Neural cell (in vitro differentiated cells): ENCODE data around the gene PPP3CA. TPM values are rescaled to one million over a fixed set of nuclear protein-coding genes. Genes with fewer than 3 reads are reported as not detected.

Experiments used
- H2AFZ ChIP-seq: fragments of 200-600, 300-800 bp; sonication (generic), shearing (Covaris generic); 2 replicates; pipeline ENCODE4 v1.6.0; 2014; ENCODE audit warnings: low read depth, mild to moderate bottlenecking, antibody characterized with exemption, low read length, moderate library complexity
- H3F3A ChIP-seq: fragments of 200-600 bp; shearing (Covaris generic); 2 replicates; pipeline ENCODE4 v1.6.1; 2016; ENCODE audit warnings: mild to moderate bottlenecking, moderate library complexity, mixed read lengths, antibody characterized with exemption, low read length; ENCODE audit not compliant: insufficient read depth, poor library complexity, severe bottlenecking
- H3K27ac ChIP-seq: fragments of 200-600, 300-800 bp; sonication (generic), shearing (Covaris generic); 2 replicates; pipeline ENCODE4 v1.5.1; 2014; ENCODE audit warnings: mild to moderate bottlenecking, low read length, moderate library complexity
- H3K27me3 ChIP-seq: fragments of 300-800, 200-600 bp; sonication (generic), shearing (Covaris generic); 2 replicates; pipeline ENCODE4 v1.6.0; 2014; ENCODE audit warnings: mild to moderate bottlenecking, low read depth, low read length, moderate library complexity; ENCODE audit not compliant: insufficient read depth
- H3K36me3 ChIP-seq: fragments of 300-800, 200-600 bp; sonication (generic), shearing (Covaris generic); 2 replicates; pipeline ENCODE4 v1.5.1; 2014; ENCODE audit warnings: mild to moderate bottlenecking, antibody characterized with exemption, low read length, moderate library complexity; ENCODE audit not compliant: insufficient read depth
- H3K4me2 ChIP-seq: fragments of 300-800, 200-600 bp; sonication (generic), shearing (Covaris generic); 2 replicates; pipeline ENCODE4 v1.6.0; 2014; ENCODE audit warnings: mild to moderate bottlenecking, low read length
- H3K4me3 ChIP-seq: fragments of 300-800, 200-600 bp; sonication (generic), shearing (Covaris generic); 2 replicates; pipeline ENCODE4 v1.5.1; 2014; ENCODE audit warnings: mild to moderate bottlenecking, low read length, moderate library complexity
- H3K79me2 ChIP-seq: fragments of 200-600 bp; shearing (Covaris generic); replicated peaks from 2 replicates; pipeline ENCODE4 v1.6.0; 2014; ENCODE audit warnings: mild to moderate bottlenecking, low read length, moderate library complexity; ENCODE audit not compliant: insufficient read depth
- H3K9ac ChIP-seq: fragments of 300-800, 200-600 bp; sonication (generic), shearing (Covaris generic); 2 replicates; pipeline ENCODE4 v1.6.1; 2016; ENCODE audit warnings: mild to moderate bottlenecking, low read length, mixed read lengths
- H3K9me2 ChIP-seq: fragments of 200-600 bp; shearing (Covaris generic); 2 replicates; pipeline ENCODE4 v1.6.1; 2016; ENCODE audit warnings: mild to moderate bottlenecking, low read length, mixed read lengths; ENCODE audit not compliant: insufficient read depth
- H3K9me3 ChIP-seq: fragments of 200-600, 300-800 bp; sonication (generic), shearing (Covaris generic); 2 replicates; pipeline ENCODE4 v1.6.1; 2016; ENCODE audit warnings: mild to moderate bottlenecking, mixed run types, low read length, moderate library complexity, mixed read lengths
- H4K20me1 ChIP-seq: fragments of 200-600 bp; shearing (Covaris generic); 2 replicates; pipeline ENCODE4 v1.6.1; 2016; ENCODE audit warnings: mild to moderate bottlenecking, mixed run types; ENCODE audit not compliant: insufficient read depth
- EP300 ChIP-seq: fragments of 450-650 bp; conservative IDR thresholded peaks from 2 replicates; pipeline ENCODE4 v1.6.1; 2014; ENCODE audit warnings: antibody characterized with exemption, mild to moderate bottlenecking, moderate library complexity; ENCODE audit not compliant: poor library complexity, severe bottlenecking
- EZH2 ChIP-seq: fragments of 200-600, 300-800 bp; shearing (Covaris generic), sonication (generic); IDR thresholded peaks from 2 replicates; pipeline ENCODE4 v1.6.1; 2014; ENCODE audit warnings: antibody characterized with exemption, low read length, borderline replicate concordance, mild to moderate bottlenecking; ENCODE audit not compliant: insufficient read depth, poor library complexity, severe bottlenecking
- MXI1 ChIP-seq: fragments of 450-650 bp; conservative IDR thresholded peaks from 2 replicates; pipeline ENCODE4 v1.6.1; 2014; ENCODE audit warnings: antibody characterized with exemption, mild to moderate bottlenecking; ENCODE audit not compliant: poor library complexity, severe bottlenecking
- POLR2AphosphoS5 ChIP-seq: IDR thresholded peaks from 2 replicates; pipeline ENCODE4 v1.6.1; 2012
- RAD21 ChIP-seq: fragments of 450-650 bp; conservative IDR thresholded peaks from 2 replicates; pipeline ENCODE4 v1.6.1; 2014; ENCODE audit warnings: antibody characterized with exemption, mild to moderate bottlenecking, moderate library complexity
- SMC3 ChIP-seq: fragments of 450-650 bp; conservative IDR thresholded peaks from 2 replicates; pipeline ENCODE4 v1.6.1; 2014; ENCODE audit warnings: antibody characterized with exemption, mild to moderate bottlenecking, moderate library complexity; ENCODE audit not compliant: poor library complexity
- TAF1 ChIP-seq: IDR thresholded peaks from 2 replicates; pipeline ENCODE4 v1.6.1; 2012; ENCODE audit warnings: low read depth
- polyA plus RNA-seq: library from polyadenylated mRNA; depleted of rRNA; stranded (reverse); fragments of >200 nt; gene quantifications from 2 replicates; pipeline ENCODE4 v1.2.3, GENCODE V29; 2014
- TF ChIP-seq, protein P1 (sequence below): fragments of 450-650 bp; IDR thresholded peaks from 2 replicates; pipeline ENCODE4 v1.5.1; 2014; ENCODE audit warnings: antibody characterized with exemption, mild to moderate bottlenecking, moderate library complexity; ENCODE audit not compliant: poor library complexity, severe bottlenecking
- TF ChIP-seq, protein P2 (sequence below): IDR thresholded peaks from 2 replicates; pipeline ENCODE4 v1.6.1; 2012; ENCODE audit warnings: borderline replicate concordance

Gene PPP3CA
- polyA plus RNA-seq, 1 donor from 2014 or later = 78.2 TPM

DNA sequence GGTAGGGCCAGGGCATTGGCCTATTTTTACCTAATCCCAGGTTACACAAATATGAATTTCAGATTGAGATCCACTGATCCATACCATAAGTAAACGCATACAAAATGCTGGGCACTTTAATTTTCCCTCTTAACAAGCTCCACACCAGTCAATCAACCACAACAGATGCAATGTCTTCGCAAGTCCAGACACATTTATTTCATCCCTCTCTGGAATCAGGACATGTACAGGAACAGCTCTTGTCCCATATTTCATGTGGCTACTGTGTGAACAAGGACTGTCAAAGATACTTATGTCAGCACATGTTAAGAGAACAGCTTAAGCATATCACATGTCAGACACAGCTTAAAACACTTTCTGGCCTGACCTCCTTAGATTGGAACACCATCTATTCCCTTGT, 145.9 kb downstream of the PPP3CA start:
- H3K4me2 ChIP-seq = no peak overlapping the region
- H3K9me3 ChIP-seq = no peaks in the 10 kb centered on the region
- H3K27ac ChIP-seq = no peak overlapping the region
- H3K36me3 ChIP-seq = no peaks in the 10 kb centered on the region
- TF ChIP-seq TAF1 = no peak
- no peaks in the 10 kb centered on the region for H3F3A ChIP-seq
- no peak overlapping the region for H3K9ac ChIP-seq
- H3K79me2 ChIP-seq = peaks cover 8% of the 10 kb centered on the region
- no peak overlapping the region for H3K4me3 ChIP-seq
- H2AFZ ChIP-seq = no peak overlapping the region
- no peaks in the 10 kb centered on the region for H3K27me3 ChIP-seq
- H3K9me2 ChIP-seq = no peaks in the 10 kb centered on the region
- H4K20me1 ChIP-seq = no peaks in the 10 kb centered on the region

DNA sequence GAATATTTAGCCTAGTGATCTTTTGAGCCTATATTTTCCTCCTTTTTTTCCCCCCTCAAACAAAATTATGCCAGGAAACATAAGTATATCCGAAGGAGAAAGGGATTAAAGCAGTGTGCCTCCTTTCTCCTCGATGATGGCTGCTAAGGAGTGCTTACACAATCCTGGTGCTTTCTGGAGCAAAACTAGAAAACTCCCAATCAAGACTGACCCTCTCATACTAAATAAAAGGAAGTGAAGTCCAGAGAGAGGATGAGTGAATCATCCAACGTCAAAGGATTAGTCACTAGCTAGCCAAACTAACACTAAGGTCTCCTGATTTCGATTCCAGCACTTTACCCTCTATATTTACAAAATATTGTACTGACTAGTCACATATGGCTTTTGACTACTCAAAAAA, 146.8 kb downstream of the PPP3CA start:
- H3K27ac ChIP-seq = no peak overlapping the region
- H3K36me3 ChIP-seq = no peaks in the 10 kb centered on the region
- H3K79me2 ChIP-seq = peaks cover 3% of the 10 kb centered on the region
- H2AFZ ChIP-seq = no peak overlapping the region
- no peaks in the 10 kb centered on the region for H4K20me1 ChIP-seq
- TF ChIP-seq MXI1 = no peak
- no peak for TF ChIP-seq RAD21
- TF ChIP-seq EP300 = no peak
- TF ChIP-seq, protein P1, sequence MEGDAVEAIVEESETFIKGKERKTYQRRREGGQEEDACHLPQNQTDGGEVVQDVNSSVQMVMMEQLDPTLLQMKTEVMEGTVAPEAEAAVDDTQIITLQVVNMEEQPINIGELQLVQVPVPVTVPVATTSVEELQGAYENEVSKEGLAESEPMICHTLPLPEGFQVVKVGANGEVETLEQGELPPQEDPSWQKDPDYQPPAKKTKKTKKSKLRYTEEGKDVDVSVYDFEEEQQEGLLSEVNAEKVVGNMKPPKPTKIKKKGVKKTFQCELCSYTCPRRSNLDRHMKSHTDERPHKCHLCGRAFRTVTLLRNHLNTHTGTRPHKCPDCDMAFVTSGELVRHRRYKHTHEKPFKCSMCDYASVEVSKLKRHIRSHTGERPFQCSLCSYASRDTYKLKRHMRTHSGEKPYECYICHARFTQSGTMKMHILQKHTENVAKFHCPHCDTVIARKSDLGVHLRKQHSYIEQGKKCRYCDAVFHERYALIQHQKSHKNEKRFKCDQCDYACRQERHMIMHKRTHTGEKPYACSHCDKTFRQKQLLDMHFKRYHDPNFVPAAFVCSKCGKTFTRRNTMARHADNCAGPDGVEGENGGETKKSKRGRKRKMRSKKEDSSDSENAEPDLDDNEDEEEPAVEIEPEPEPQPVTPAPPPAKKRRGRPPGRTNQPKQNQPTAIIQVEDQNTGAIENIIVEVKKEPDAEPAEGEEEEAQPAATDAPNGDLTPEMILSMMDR = no peak
- no peak for TF ChIP-seq EZH2
- H3K27me3 ChIP-seq = no peaks in the 10 kb centered on the region
- H3K9me2 ChIP-seq = no peaks in the 10 kb centered on the region
- no peak overlapping the region for H3K4me2 ChIP-seq
- no peak overlapping the region for H3K9ac ChIP-seq
- no peaks in the 10 kb centered on the region for H3F3A ChIP-seq
- H3K9me3 ChIP-seq = no peaks in the 10 kb centered on the region
- no peak overlapping the region for H3K4me3 ChIP-seq

DNA sequence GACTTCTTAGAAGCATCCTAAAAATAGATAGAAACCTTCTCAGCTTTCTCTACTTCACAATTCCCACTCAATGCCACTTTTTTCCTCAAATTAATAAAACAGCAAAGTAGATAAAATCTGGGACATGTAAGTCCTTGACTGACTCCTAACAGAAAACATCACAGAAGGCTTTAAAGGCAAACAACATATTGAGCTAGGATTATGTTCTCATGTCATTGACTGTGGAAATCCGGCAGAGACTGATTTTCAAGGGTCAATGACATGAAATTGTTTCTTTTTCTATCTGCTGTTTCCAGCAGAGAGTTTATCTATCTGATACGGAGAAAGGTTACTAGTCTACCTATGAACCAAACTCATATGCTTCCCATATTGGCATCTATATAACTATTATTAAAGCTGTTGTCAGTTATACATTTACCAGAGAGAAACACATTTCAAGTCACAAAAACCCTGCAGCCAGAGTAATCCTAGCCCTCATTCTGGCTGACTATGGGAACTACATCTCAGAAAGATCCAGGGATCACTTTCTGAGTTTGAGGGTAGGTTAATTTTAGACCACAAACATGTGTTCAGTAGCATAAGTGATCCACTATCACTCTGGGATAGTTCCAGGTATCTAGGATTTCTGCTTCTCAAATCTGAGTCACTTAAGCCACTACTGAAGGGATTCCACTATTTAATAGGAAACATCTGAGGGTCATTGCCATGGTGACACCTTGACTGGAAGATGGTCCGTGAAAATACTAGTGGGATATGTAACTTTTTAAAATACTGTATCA, 147.6 kb downstream of the PPP3CA start:
- TF ChIP-seq EP300 (no peak), RAD21 (no peak), MXI1 (no peak), POLR2AphosphoS5 (no peak), TAF1 (no peak), SMC3 (no peak)
- TF ChIP-seq, protein P2, sequence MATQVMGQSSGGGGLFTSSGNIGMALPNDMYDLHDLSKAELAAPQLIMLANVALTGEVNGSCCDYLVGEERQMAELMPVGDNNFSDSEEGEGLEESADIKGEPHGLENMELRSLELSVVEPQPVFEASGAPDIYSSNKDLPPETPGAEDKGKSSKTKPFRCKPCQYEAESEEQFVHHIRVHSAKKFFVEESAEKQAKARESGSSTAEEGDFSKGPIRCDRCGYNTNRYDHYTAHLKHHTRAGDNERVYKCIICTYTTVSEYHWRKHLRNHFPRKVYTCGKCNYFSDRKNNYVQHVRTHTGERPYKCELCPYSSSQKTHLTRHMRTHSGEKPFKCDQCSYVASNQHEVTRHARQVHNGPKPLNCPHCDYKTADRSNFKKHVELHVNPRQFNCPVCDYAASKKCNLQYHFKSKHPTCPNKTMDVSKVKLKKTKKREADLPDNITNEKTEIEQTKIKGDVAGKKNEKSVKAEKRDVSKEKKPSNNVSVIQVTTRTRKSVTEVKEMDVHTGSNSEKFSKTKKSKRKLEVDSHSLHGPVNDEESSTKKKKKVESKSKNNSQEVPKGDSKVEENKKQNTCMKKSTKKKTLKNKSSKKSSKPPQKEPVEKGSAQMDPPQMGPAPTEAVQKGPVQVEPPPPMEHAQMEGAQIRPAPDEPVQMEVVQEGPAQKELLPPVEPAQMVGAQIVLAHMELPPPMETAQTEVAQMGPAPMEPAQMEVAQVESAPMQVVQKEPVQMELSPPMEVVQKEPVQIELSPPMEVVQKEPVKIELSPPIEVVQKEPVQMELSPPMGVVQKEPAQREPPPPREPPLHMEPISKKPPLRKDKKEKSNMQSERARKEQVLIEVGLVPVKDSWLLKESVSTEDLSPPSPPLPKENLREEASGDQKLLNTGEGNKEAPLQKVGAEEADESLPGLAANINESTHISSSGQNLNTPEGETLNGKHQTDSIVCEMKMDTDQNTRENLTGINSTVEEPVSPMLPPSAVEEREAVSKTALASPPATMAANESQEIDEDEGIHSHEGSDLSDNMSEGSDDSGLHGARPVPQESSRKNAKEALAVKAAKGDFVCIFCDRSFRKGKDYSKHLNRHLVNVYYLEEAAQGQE = no peak
- Histone ChIP-seq H3K9ac (no peak overlapping the region), H3K79me2 (no peaks in the 10 kb centered on the region), H3K36me3 (no peaks in the 10 kb centered on the region), H3K4me3 (no peak overlapping the region), H3K27me3 (no peaks in the 10 kb centered on the region), H3K27ac (no peak overlapping the region), H3K4me2 (no peak overlapping the region), H4K20me1 (no peaks in the 10 kb centered on the region), H3F3A (no peaks in the 10 kb centered on the region), H3K9me2 (no peaks in the 10 kb centered on the region), H2AFZ (no peak overlapping the region), H3K9me3 (no peaks in the 10 kb centered on the region)
